Gastrocnemius medialis (tissue), 4 donors: Measurements from ENCODE around the gene ZNF473. TPM values are rescaled to one million over a fixed set of nuclear protein-coding genes. Genes with fewer than 3 reads are reported as not detected.

Source experiments
- ATAC-seq, 2 donors: fragments of 150-250 bp; one replicate each; pipeline ENCODE4 v1.9.1; 2016
- DNase-seq, 2 donors: peaks; one replicate each; pipeline ENCODE4 v3.0.0-alpha.2; 2019
- H3K27ac ChIP-seq, 4 donors: fragments of 200-600 bp; sonication (generic); 1 replicate in 1 of 4; 2 replicates in 3 of 4; pipeline ENCODE4 v1.5.1; 2016 to 2018; ENCODE audit warnings: mild to moderate bottlenecking in 2 of 4, moderate library complexity in 1 of 4
- H3K27me3 ChIP-seq, 3 donors: fragments of 200-600 bp; sonication (generic) in 2 of 3; 1 replicate in 1 of 3; 2 replicates in 2 of 3; pipeline versions ENCODE4 v1.5.1 to v1.6.0; 2016 to 2019; ENCODE audit warnings: mild to moderate bottlenecking in 1 of 3, moderate library complexity in 1 of 3
- H3K36me3 ChIP-seq, 2 donors: fragments of 200-600 bp; sonication (generic) in 1 of 2; one replicate each; pipeline ENCODE4 v1.5.1; 2017 to 2018
- H3K4me1 ChIP-seq, 2 donors: fragments of 200-600 bp; sonication (generic) in 1 of 2; one replicate each; pipeline ENCODE4 v1.5.1; 2016 to 2017; ENCODE audit warnings: mild to moderate bottlenecking in 2 of 2
- H3K4me3 ChIP-seq, 4 donors: fragments of 200-600 bp; sonication (generic) in 3 of 4; 1 replicate in 1 of 4; 2 replicates in 3 of 4; pipeline ENCODE4 v1.5.1; 2016 to 2019; ENCODE audit warnings: mild to moderate bottlenecking in 2 of 4
- H3K9me3 ChIP-seq, 3 donors: fragments of 200-600 bp; sonication (generic) in 2 of 3; 1 replicate in 1 of 3; 2 replicates in 2 of 3; pipeline ENCODE4 v1.5.1; 2016 to 2019
- POLR2A ChIP-seq, 2 donors: fragments of 450-650 bp; IDR thresholded peaks; one replicate each; pipeline ENCODE4 v1.6.1; 2017; ENCODE audit warnings: antibody characterized with exemption in 2 of 2, mild to moderate bottlenecking in 2 of 2, moderate library complexity in 2 of 2
- in situ Hi-C, 4 donors: fragments of 200-750 bp; cut with MboI; loops; one replicate each; pipeline versions ENCODE4 v1.15.0 to v1.8.0; 2017; ENCODE audit warnings: low sequenced_read_pairs in 4 of 4
- intact Hi-C: fragments of 100-400 bp; cut with DNase I; formaldehyde crosslinking; loops from one replicate; pipeline ENCODE4 v1.15.1; 2023; ENCODE audit warnings: low total_unique reads
- total RNA-seq, 4 donors: library from RNA; depleted of rRNA; stranded (reverse); fragments of >200 nt; gene quantifications; one replicate each; pipeline versions ENCODE4 v1.1.0 to v1.2.3, GENCODE V29; 2016
- TF ChIP-seq, protein P1 (sequence below), 5 experiments: fragments of 450-650 bp in 3 of 5; fragments of 200-600 bp in 2 of 5; sonication (generic) in 2 of 5; IDR thresholded peaks in 4 of 5; conservative IDR thresholded peaks in 1 of 5; 1 replicate in 4 of 5; 2 replicates in 1 of 5; pipeline ENCODE4 v1.5.1; 2016 to 2019; ENCODE audit warnings: antibody characterized with exemption in 5 of 5, mild to moderate bottlenecking in 3 of 5, moderate library complexity in 3 of 5

Gene ZNF473
- total RNA-seq = 10 to 100 TPM in 2 of 4 donors, 1 to 10 TPM in 2; 4.6 to 12.2 (median 10.1) TPM

- in situ Hi-C loops (no loop called here), intact Hi-C loops (loop anchor here (1.0 to 5.0 kb wide), 7 partner anchors 21 to 1341 kb away; partner anchors contain the start of genes ALDH16A1, ATF5, CLDND2 and ETFB)
- H3K4me3 ChIP-seq = peak within 1 kb of the TSS; percentile 93 to 99 (median 96)
- H3K9me3 ChIP-seq = no peaks in the 10 kb centered on the region
- TF ChIP-seq, protein P1, sequence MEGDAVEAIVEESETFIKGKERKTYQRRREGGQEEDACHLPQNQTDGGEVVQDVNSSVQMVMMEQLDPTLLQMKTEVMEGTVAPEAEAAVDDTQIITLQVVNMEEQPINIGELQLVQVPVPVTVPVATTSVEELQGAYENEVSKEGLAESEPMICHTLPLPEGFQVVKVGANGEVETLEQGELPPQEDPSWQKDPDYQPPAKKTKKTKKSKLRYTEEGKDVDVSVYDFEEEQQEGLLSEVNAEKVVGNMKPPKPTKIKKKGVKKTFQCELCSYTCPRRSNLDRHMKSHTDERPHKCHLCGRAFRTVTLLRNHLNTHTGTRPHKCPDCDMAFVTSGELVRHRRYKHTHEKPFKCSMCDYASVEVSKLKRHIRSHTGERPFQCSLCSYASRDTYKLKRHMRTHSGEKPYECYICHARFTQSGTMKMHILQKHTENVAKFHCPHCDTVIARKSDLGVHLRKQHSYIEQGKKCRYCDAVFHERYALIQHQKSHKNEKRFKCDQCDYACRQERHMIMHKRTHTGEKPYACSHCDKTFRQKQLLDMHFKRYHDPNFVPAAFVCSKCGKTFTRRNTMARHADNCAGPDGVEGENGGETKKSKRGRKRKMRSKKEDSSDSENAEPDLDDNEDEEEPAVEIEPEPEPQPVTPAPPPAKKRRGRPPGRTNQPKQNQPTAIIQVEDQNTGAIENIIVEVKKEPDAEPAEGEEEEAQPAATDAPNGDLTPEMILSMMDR (IDR thresholded peaks at IDR 0.05 in 4 of 5, conservative IDR thresholded peaks at IDR 0.05 in 1 of 5) = peak in 1 of 5 experiments; percentile 10
- peak in 1 of 2 donors; percentile 54 for TF ChIP-seq POLR2A (IDR thresholded peaks at IDR 0.05)
- DNase-seq = peak; percentile 90 to 95
- H3K36me3 ChIP-seq = peaks cover 0 to 5% of the 10 kb centered on the region in 2 donors
- H3K27ac ChIP-seq = peak within 1 kb of the TSS; percentile 90 to 98 (median 94)
- H3K27me3 ChIP-seq = no peaks in the 10 kb centered on the region
- H3K4me1 ChIP-seq = peaks cover 24 to 27% of the 10 kb centered on the region in 2 donors
- peak; percentile 88 to 90 for ATAC-seq
Measured at GRCh38 chr19:50025794-50026549, at the start of gene ZNF473. TSS of gene ZNF473 (plus strand) at chr19:50026005. CDS start at chr19:50031083, 5,078 bp downstream.

GRCh38 chr19:49976496-49976895 lies 49.3 kb upstream of the ZNF473 start:
- Histone ChIP-seq H3K4me1 (no peaks in the 10 kb centered on the region), H3K9me3 (no peaks in the 10 kb centered on the region), H3K36me3 (peaks cover 0 to 22% of the 10 kb centered on the region in 2 donors), H3K27ac (no peak overlapping the region), H3K4me3 (no peak overlapping the region), H3K27me3 (no peaks in the 10 kb centered on the region)
- in situ Hi-C loops (no loop called here), intact Hi-C loops (no loop called here)
- TF ChIP-seq, protein P1 (IDR thresholded peaks at IDR 0.05 in 4 of 5, conservative IDR thresholded peaks at IDR 0.05 in 1 of 5) = no peak
- no peak for TF ChIP-seq POLR2A (IDR thresholded peaks at IDR 0.05)
- no peak for ATAC-seq
- no peak for DNase-seq

DNA sequence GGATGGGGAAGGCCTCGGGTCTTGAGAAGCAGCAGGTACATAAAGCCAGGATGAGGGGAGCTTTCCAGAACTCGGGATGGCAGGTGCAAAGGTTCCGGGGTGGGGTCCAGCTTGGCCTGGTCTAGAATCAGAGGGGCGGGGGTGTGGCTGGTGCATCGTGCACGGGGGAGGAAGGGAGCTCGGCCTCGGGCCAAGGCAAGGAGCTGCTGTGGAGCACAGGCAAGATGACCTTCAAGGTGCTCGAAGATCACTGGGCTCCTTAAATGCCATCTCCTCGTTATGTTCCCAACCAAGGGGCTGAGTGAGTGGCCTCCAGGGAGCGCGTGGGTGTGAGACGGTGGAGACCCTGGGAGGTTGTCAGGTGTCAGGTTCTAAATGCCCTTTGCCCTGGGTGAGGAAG lies 48.7 kb upstream of the ZNF473 start:
- H3K9me3 ChIP-seq = no peaks in the 10 kb centered on the region
- no peaks in the 10 kb centered on the region for H3K27me3 ChIP-seq
- peaks cover 0 to 22% of the 10 kb centered on the region in 2 donors for H3K36me3 ChIP-seq
- no peak overlapping the region for H3K27ac ChIP-seq
- DNase-seq (no peak), ATAC-seq (no peak)
- intact Hi-C loops = no loop called here
- no peak overlapping the region for H3K4me3 ChIP-seq
- no peaks in the 10 kb centered on the region for H3K4me1 ChIP-seq
- TF ChIP-seq, protein P1 (IDR thresholded peaks at IDR 0.05 in 4 of 5, conservative IDR thresholded peaks at IDR 0.05 in 1 of 5) = no peak
- TF ChIP-seq POLR2A (IDR thresholded peaks at IDR 0.05) = no peak
- in situ Hi-C loops = no loop called here

GRCh38 chr19:49977881-49978280 lies 47.9 kb upstream of the ZNF473 start:
- ATAC-seq = no peak
- intact Hi-C loops = no loop called here
- H3K27ac ChIP-seq = no peak overlapping the region
- in situ Hi-C loops = no loop called here
- DNase-seq = no peak
- H3K9me3 ChIP-seq = no peaks in the 10 kb centered on the region
- H3K4me3 ChIP-seq = no peak overlapping the region
- TF ChIP-seq, protein P1 (IDR thresholded peaks at IDR 0.05 in 4 of 5, conservative IDR thresholded peaks at IDR 0.05 in 1 of 5) = no peak
- TF ChIP-seq POLR2A (IDR thresholded peaks at IDR 0.05) = no peak
- no peaks in the 10 kb centered on the region for H3K4me1 ChIP-seq
- no peaks in the 10 kb centered on the region for H3K27me3 ChIP-seq
- peaks cover 0 to 22% of the 10 kb centered on the region in 2 donors for H3K36me3 ChIP-seq
